NCI-H345 treated with DMSO at 0.1 percent for 48 hours (cell line): Measurements from ENCODE around the gene NELL1.

Source experiments
- DNase-seq: peaks from one replicate; lab custom pipeline; 2025; ENCODE audit not compliant: unreplicated experiment; lab: John Stamatoyannopoulos, UW

Gene NELL1

GRCh38 chr11:21470521-21470920 is 801.1 kb downstream of the NELL1 start:
- DNase-seq, result no peak

GRCh38 chr11:21472261-21472660 is 802.9 kb downstream of the NELL1 start:
- no peak for DNase-seq

DNA sequence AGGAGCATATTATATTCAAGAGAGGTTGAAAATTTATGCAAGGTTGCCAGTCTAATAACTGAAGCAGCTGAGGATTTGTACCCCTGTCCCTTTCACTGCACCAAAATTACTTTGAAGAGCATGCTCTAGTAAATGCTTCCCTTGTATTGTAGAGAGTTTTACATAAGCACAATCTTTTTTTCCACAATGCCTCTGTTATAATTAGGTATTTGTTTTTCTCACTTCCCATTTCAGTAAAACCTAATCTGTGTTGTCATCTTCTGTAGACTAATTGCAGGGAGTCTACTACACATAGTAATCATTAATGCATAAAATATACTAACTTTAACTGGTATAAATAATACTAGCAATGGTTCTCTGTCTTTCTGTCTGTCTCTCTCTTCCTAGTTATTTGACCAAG is 805.1 kb downstream of the NELL1 start:
- no peak for DNase-seq

GRCh38 chr11:21475276-21475675 is 805.9 kb downstream of the NELL1 start:
- DNase-seq, result no peak

GRCh38 chr11:21476588-21476987 is 807.2 kb downstream of the NELL1 start:
- DNase-seq, result no peak

DNA sequence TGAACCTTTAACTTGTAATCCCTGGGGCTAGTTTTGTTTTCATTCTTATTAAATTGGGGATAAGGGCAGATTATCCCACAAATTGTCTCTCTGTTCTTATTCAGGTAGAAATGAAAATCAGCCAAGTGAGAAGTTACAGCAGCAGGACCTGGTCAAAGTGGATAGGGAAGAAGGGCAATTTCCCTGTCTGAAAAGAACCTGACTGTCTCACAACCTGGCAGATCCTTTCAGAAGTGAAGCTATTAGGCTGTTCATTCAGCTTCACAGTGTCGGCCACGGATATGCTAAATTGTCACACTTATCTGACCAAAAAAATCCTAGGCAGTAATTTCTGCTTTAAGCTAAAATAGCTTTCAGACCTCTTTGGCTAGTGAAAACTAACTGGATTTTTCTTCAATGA is 810.9 kb downstream of the NELL1 start:
- no peak for DNase-seq

DNA sequence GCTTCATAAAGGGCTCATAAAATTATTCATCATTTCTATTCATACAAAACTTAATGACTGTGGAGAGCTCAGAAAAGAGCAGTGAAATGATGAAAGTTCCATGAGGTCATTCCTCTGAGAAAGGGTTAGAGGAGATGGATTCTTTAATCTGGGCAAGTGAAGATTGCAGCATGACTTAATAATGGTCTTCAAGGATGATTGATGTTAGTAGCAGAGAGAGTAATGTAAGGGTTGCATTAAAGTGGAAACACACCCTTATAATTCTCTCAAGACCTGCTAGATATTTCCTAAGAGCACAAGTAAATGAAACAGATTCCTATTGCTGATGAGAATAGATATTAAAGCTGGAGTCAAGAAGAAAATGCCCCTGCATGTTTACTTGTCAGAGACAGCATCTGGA is 811.9 kb downstream of the NELL1 start:
- no peak for DNase-seq

DNA sequence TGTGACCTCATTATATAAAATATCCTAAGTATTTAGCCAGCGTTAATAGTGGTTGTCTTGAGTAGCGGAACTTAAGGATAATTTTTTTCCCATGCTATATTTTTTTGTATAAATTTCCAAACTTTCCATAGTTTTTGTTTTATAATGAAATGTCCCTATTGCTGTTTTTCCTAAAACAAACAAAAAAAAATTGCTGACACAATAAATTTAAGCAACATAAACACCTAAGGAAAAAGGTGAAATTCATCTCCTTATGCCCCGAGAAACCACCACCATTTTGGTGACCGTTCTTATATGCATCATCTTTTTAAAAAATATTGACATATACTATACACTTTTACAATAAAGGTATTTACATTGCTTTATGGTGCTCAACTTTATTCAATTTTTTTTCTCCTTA is 814.7 kb downstream of the NELL1 start:
- no peak for DNase-seq

- DNase-seq, result no peak
Measured at GRCh38 chr11:21485006-21485405, 815.6 kb downstream of the NELL1 start.

- no peak for DNase-seq
Measured at GRCh38 chr11:21485426-21485825, 816.0 kb downstream of the NELL1 start.

- DNase-seq, result no peak
Measured at GRCh38 chr11:21489416-21490115, 820.2 kb downstream of the NELL1 start.

GRCh38 chr11:21492931-21493330 is 823.5 kb downstream of the NELL1 start:
- DNase-seq, result no peak

DNA sequence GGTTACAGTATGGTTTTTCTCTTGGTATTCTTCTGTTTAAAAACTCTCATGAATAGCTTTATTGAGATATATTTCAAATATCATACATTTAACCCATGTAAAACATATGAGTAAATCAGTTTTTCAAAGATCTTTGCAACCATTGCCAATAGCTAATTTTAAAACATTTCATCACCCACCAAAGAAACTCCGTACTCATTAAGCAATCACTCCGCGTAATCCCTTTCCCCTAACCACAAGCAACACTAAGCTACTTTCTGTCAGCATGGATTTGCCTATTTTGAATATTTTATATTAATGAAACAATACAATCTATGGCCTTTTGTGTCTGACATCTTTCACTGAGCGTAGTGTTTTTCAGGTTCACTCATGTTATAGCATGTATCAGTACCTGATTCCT is 825.6 kb downstream of the NELL1 start:
- DNase-seq, result no peak

- no peak for DNase-seq
Measured at GRCh38 chr11:21495879-21496278, 826.5 kb downstream of the NELL1 start.

GRCh38 chr11:21501245-21501644 is 831.9 kb downstream of the NELL1 start:
- DNase-seq, result no peak

- DNase-seq, result no peak
Measured at GRCh38 chr11:21505070-21505469, 835.7 kb downstream of the NELL1 start.

DNA sequence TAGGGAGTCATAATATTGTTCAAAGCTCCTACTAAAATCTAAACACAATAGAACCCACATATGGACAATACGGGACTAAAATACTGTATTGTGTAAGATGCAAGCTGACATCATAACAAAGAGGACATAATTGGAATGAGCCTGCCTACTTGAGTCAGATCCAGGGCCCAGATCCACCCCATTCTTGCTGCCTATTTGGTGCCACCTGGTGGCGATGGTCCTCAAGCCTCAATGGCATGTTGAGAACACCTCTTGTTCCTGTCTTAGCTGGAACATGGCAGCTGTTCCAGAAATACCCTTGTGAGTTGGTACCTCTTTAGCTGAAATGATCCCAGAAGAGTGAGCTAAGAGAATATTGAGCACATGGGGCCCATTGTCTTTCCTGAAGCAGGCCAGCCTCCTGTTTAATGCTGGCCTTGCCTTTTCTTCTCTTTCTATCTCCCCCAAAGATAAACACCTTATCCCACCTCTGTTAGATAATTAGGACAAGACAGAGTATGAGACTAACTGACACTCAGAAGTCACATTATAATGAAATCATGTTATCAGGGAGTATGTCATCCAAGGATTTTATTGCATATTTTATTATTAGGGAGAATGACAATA is 842.6 kb downstream of the NELL1 start:
- DNase-seq, result peak; percentile 35

- DNase-seq, result no peak
Measured at GRCh38 chr11:21514316-21514715, 844.9 kb downstream of the NELL1 start.

DNA sequence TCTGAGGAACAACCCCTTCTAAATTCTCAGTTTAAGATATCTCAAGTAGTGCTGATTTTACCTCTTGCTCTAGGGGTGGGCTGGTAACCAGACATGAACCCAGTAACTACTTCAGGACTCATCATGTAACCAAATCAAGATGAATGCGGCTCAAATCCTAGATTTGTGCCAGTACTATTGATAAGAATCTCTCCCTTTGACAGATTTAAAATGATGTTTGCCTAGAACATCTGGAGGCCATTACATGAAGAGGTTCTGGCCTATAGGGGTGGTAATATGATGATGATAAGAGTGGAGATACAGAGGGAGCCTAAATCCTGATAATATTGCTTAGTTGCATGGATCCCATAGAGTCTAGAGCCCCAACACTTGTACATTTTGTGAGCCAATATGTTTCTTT is 850.9 kb downstream of the NELL1 start:
- DNase-seq, result no peak

GRCh38 chr11:21529187-21529586 is 859.8 kb downstream of the NELL1 start:
- DNase-seq, result no peak

- no peak for DNase-seq
Measured at GRCh38 chr11:21534288-21534687, 864.9 kb downstream of the NELL1 start.

DNA sequence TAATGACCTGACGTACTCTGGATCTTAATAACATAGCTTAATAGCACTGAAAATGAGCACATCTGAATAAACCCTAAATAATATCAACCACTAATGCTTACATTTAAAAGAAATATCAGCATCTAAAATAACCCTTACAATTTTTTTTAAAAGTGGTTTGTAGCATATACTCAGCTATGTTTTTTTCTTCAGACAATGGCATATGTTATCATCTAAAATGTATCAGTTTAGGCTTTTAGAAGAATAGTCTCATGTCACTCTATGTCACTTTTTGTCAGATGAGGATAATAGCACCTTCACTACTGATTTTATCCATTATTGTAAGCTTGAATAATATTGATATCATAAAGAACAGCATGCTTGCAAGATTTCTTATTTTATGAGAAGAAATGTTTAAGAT is 868.6 kb downstream of the NELL1 start:
- no peak for DNase-seq

DNA sequence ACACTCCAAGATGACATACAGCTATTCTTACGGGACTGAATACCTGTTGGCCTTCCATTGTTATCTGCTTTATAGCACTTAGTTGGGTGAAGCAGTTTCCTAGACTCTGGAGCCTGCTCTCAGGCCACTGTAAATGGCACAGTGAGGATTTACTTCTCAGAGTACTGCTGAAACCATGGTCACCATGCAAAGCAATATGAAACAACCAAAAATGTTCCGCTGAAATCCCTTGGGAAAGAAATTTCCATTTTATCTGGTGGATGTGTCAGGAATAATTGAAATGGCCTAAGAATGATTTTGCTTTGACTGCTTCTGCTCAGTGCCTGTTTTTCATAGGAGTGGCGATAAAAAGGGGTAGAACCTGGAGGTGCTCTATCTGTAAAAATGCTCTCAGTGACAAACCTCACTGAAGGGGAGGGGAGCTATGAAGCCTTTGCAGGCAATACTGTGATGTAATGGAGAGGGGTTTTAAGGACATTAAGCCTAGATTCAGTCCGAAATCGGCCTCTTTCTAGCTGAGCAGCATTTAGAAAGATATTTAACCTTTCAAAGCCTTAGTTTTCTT is 871.9 kb downstream of the NELL1 start:
- DNase-seq, result no peak
